Loucy (cell line): Measurements from ENCODE around the gene ANKRD30B.

Source experiments
- CTCF ChIP-seq: fragments of 200-600 bp; sonication (generic); conservative IDR thresholded peaks from 2 replicates; pipeline ENCODE4 v1.5.1; 2014; ENCODE audit warnings: mild to moderate bottlenecking, antibody characterized with exemption, low read length
- EZH2phosphoT487 ChIP-seq: fragments of 200-600 bp; IDR thresholded peaks from 2 replicates; pipeline ENCODE4 v1.6.1; 2018; ENCODE audit warnings: antibody characterized with exemption, mild to moderate bottlenecking, moderate library complexity, borderline replicate concordance

GRCh38 chr18:14781671-14782070 is 33.7 kb downstream of the ANKRD30B start:
- TF ChIP-seq CTCF (no peak), EZH2phosphoT487 (no peak)
